Measurements from ENCODE around the gene CD6.

CD6 gene

GRCh38 chr11:60941371-60942119 lies 29.9 kb upstream of the CD6 start:
- TF ChIP-seq GATA2 (IDR thresholded peaks at IDR 0.05; ENCODE audit: low read depth, low read length): no peak
- no peak for TF ChIP-seq GATA3 (IDR thresholded peaks at IDR 0.05; ENCODE audit: low read depth, low read length)

- TF ChIP-seq GATA3 (IDR thresholded peaks at IDR 0.05; ENCODE audit: low read depth, low read length): no peak
- TF ChIP-seq GATA2 (IDR thresholded peaks at IDR 0.05; ENCODE audit: low read depth, low read length): no peak
Observed at GRCh38 chr11:60942219-60942618, 29.3 kb upstream of the CD6 start.

- no peak for TF ChIP-seq GATA2 (IDR thresholded peaks at IDR 0.05; ENCODE audit: low read depth, low read length)
- no peak for TF ChIP-seq GATA3 (IDR thresholded peaks at IDR 0.05; ENCODE audit: low read depth, low read length)
Observed at GRCh38 chr11:60942970-60943565, 28.4 kb upstream of the CD6 start.

- TF ChIP-seq GATA2 (IDR thresholded peaks at IDR 0.05; ENCODE audit: low read depth, low read length): no peak
- TF ChIP-seq GATA3 (IDR thresholded peaks at IDR 0.05; ENCODE audit: low read depth, low read length): no peak
Observed at GRCh38 chr11:60944490-60945294, 26.8 kb upstream of the CD6 start.

- TF ChIP-seq GATA2 (IDR thresholded peaks at IDR 0.05; ENCODE audit: low read depth, low read length) (no peak), GATA3 (IDR thresholded peaks at IDR 0.05; ENCODE audit: low read depth, low read length) (no peak)
Observed at GRCh38 chr11:60945295-60945667, 26.2 kb upstream of the CD6 start.

- TF ChIP-seq GATA3 (IDR thresholded peaks at IDR 0.05; ENCODE audit: low read depth, low read length): no peak
- no peak for TF ChIP-seq GATA2 (IDR thresholded peaks at IDR 0.05; ENCODE audit: low read depth, low read length)
Observed at GRCh38 chr11:60946601-60947264, 24.7 kb upstream of the CD6 start.

GRCh38 chr11:60947700-60948099 lies 23.8 kb upstream of the CD6 start:
- TF ChIP-seq GATA3 (IDR thresholded peaks at IDR 0.05; ENCODE audit: low read depth, low read length) (no peak), GATA2 (IDR thresholded peaks at IDR 0.05; ENCODE audit: low read depth, low read length) (no peak)

GRCh38 chr11:60948250-60948649 lies 23.2 kb upstream of the CD6 start:
- TF ChIP-seq GATA2 (IDR thresholded peaks at IDR 0.05; ENCODE audit: low read depth, low read length) (no peak), GATA3 (IDR thresholded peaks at IDR 0.05; ENCODE audit: low read depth, low read length) (no peak)

- TF ChIP-seq GATA2 (IDR thresholded peaks at IDR 0.05; ENCODE audit: low read depth, low read length) (no peak), GATA3 (IDR thresholded peaks at IDR 0.05; ENCODE audit: low read depth, low read length) (no peak)
Observed at GRCh38 chr11:60950024-60950423, 21.5 kb upstream of the CD6 start.

GRCh38 chr11:60950933-60951605 lies 20.4 kb upstream of the CD6 start:
- TF ChIP-seq GATA2 (IDR thresholded peaks at IDR 0.05; ENCODE audit: low read depth, low read length) (no peak), GATA3 (IDR thresholded peaks at IDR 0.05; ENCODE audit: low read depth, low read length) (no peak)

GRCh38 chr11:60951606-60951903 lies 19.9 kb upstream of the CD6 start:
- TF ChIP-seq GATA2 (IDR thresholded peaks at IDR 0.05; ENCODE audit: low read depth, low read length): no peak

GRCh38 chr11:60951904-60952741 lies 19.4 kb upstream of the CD6 start, which contains the start of gene SLC15A3:
SLC15A3 (minus strand) TSS chr11:60952176; CDS start chr11:60951551, 625 bp downstream.
- TF ChIP-seq GATA2 (IDR thresholded peaks at IDR 0.05; ENCODE audit: low read depth, low read length): no peak
- TF ChIP-seq GATA3 (IDR thresholded peaks at IDR 0.05; ENCODE audit: low read depth, low read length): no peak

GRCh38 chr11:60952742-60953170 lies 18.7 kb upstream of the CD6 start:
- no peak for TF ChIP-seq GATA3 (IDR thresholded peaks at IDR 0.05; ENCODE audit: low read depth, low read length)
- no peak for TF ChIP-seq GATA2 (IDR thresholded peaks at IDR 0.05; ENCODE audit: low read depth, low read length)
